HepG2 (cell line): ENCODE data around the gene POC1A. TPM values are rescaled to one million over a fixed set of nuclear protein-coding genes. Genes with fewer than 3 reads are reported as not detected.
A peak's percentile ranks its signal among the peaks of the same experiment; 100 is the strongest.

ENCODE experiments used
- CENPX ChIP-seq: sonication (generic); formaldehyde crosslinking; IDR thresholded peaks from 2 replicates; pipeline ENCODE4 v1.9.0; 2021; ENCODE audit warnings: mild to moderate bottlenecking, missing genetic modification reagents, moderate library complexity
- ERF ChIP-seq: IDR thresholded peaks from 2 replicates; pipeline ENCODE4 v1.6.1; 2018; ENCODE audit warnings: missing biosample characterization, missing genetic modification reagents
- GABPB1 ChIP-seq: IDR thresholded peaks from 2 replicates; pipeline ENCODE4 v1.6.1; 2016; ENCODE audit warnings: mild to moderate bottlenecking, missing genetic modification reagents, moderate library complexity, missing compliant biosample characterization
- HNRNPH1 ChIP-seq: fragments of 200-400 bp; formaldehyde crosslinking; optimal IDR thresholded peaks from 2 replicates; pipeline ENCODE3; 2017; ENCODE audit warnings: mild to moderate bottlenecking, low read depth, low read length
- HNRNPUL1 ChIP-seq: fragments of 200-400 bp; formaldehyde crosslinking; IDR thresholded peaks from 2 replicates; pipeline ENCODE4 v1.6.1; 2017; ENCODE audit warnings: low read depth, mild to moderate bottlenecking, low read length, moderate library complexity
- KLF16 ChIP-seq, 2 experiments: sonication (generic) in 1 of 2; formaldehyde crosslinking in 1 of 2; IDR thresholded peaks; 2 replicates each; pipeline versions ENCODE4 v1.6.1 to v1.8.0; 2016 to 2023; ENCODE audit warnings: missing genetic modification reagents in 2 of 2, missing compliant biosample characterization in 1 of 2
- LCORL ChIP-seq, 2 experiments: fragments of 450-650 bp in 1 of 2; sonication (generic) in 1 of 2; formaldehyde crosslinking in 1 of 2; IDR thresholded peaks; 2 replicates each; pipeline versions ENCODE4 v1.5.0 to v1.6.1; 2017 to 2020; ENCODE audit warnings: antibody characterized with exemption in 1 of 2, missing genetic modification reagents in 1 of 2
- MAFG ChIP-seq: sonication (generic); formaldehyde crosslinking; IDR thresholded peaks from 2 replicates; pipeline ENCODE4 v1.5.1; 2020; ENCODE audit warnings: mild to moderate bottlenecking, missing genetic modification reagents
- MIER2 ChIP-seq: IDR thresholded peaks from 2 replicates; pipeline ENCODE4 v1.6.1; 2016; ENCODE audit warnings: missing biosample characterization, missing genetic modification reagents
- NFYB ChIP-seq: sonication (generic); formaldehyde crosslinking; IDR thresholded peaks from 2 replicates; pipeline ENCODE4 v1.4.0; 2020; ENCODE audit warnings: missing genetic modification reagents
- NPAS2 ChIP-seq: sonication (generic); formaldehyde crosslinking; IDR thresholded peaks from 2 replicates; pipeline ENCODE4 v1.8.0; 2022; ENCODE audit warnings: mild to moderate bottlenecking, missing genetic modification reagents, borderline replicate concordance
- RERE ChIP-seq: IDR thresholded peaks from 2 replicates; pipeline ENCODE4 v1.6.1; 2016; ENCODE audit warnings: low read depth, missing genetic modification reagents, missing compliant biosample characterization
- SAFB2 ChIP-seq: sonication (generic); formaldehyde crosslinking; IDR thresholded peaks from 2 replicates; pipeline ENCODE4 v1.5.1; 2020; ENCODE audit warnings: missing genetic modification reagents, low read depth, mild to moderate bottlenecking, borderline replicate concordance
- YEATS4 ChIP-seq: sonication (generic); formaldehyde crosslinking; IDR thresholded peaks from 2 replicates; pipeline ENCODE4 v1.4.0; 2020; ENCODE audit warnings: missing genetic modification reagents, borderline replicate concordance
- ZIK1 ChIP-seq: sonication (generic); formaldehyde crosslinking; IDR thresholded peaks from 2 replicates; pipeline ENCODE4 v1.5.0; 2020; ENCODE audit warnings: mild to moderate bottlenecking, low read depth, missing genetic modification reagents, borderline replicate concordance
- ZMYM4 ChIP-seq: sonication (generic); formaldehyde crosslinking; IDR thresholded peaks from 2 replicates; pipeline ENCODE4 v1.8.1; 2023; ENCODE audit warnings: mild to moderate bottlenecking, missing genetic modification reagents
- ZNF10 ChIP-seq: sonication (generic); formaldehyde crosslinking; IDR thresholded peaks from 2 replicates; pipeline ENCODE4 v1.4.0; 2020; ENCODE audit warnings: mild to moderate bottlenecking, low read depth, missing genetic modification reagents, borderline replicate concordance
- ZNF335 ChIP-seq: sonication (generic); formaldehyde crosslinking; IDR thresholded peaks from 2 replicates; pipeline ENCODE4 v1.4.0; 2020; ENCODE audit warnings: missing genetic modification reagents
- ZNF460 ChIP-seq: sonication (generic); formaldehyde crosslinking; IDR thresholded peaks from 2 replicates; pipeline ENCODE4 v1.5.1; 2020; ENCODE audit warnings: missing genetic modification reagents, mild to moderate bottlenecking, borderline replicate concordance
- ZNF724P ChIP-seq: sonication (generic); formaldehyde crosslinking; IDR thresholded peaks from 2 replicates; pipeline ENCODE4 v1.8.0; 2022; ENCODE audit warnings: missing genetic modification reagents, borderline replicate concordance
- ZNF761 ChIP-seq: sonication (generic); formaldehyde crosslinking; conservative IDR thresholded peaks from 2 replicates; pipeline ENCODE4 v1.4.0; 2020; ENCODE audit warnings: mild to moderate bottlenecking, missing genetic modification reagents
- ZNF839 ChIP-seq: sonication (generic); formaldehyde crosslinking; IDR thresholded peaks from 2 replicates; pipeline ENCODE4 v1.4.0; 2020; ENCODE audit warnings: missing genetic modification reagents, mild to moderate bottlenecking, borderline replicate concordance
- polyA plus RNA-seq, 8 experiments: library from polyadenylated mRNA; depleted of rRNA in 3 of 8; stranded (reverse) in 7 of 8; unstranded in 1 of 8; fragments of >200 nt; fragmentation: Illumina TruSeq in 4 of 8; extraction: Trizol in 4 of 8; gene quantifications; 2 replicates each; pipeline versions ENCODE4 v1.2.1 to v1.2.3, GENCODE V29; 2011 to 2016; ENCODE audit warnings: low read depth in 4 of 8, missing spikeins in 1 of 8, mixed read lengths in 1 of 8; ENCODE audit not compliant: insufficient read depth in 1 of 8
- total RNA-seq, 5 experiments: library from RNA; depleted of rRNA; stranded (reverse); fragments of >200 nt; fragmentation: Illumina TruSeq; extraction: Trizol; gene quantifications; 2 replicates each; pipeline ENCODE4 v1.2.3, GENCODE V29; 2016; ENCODE audit warnings: low read depth in 1 of 5
- TF ChIP-seq, protein P1 (sequence below): sonication (generic); formaldehyde crosslinking; conservative IDR thresholded peaks from 2 replicates; pipeline ENCODE4 v1.8.0; 2022; ENCODE audit warnings: missing genetic modification reagents

POC1A gene
- total and polyA plus RNA-seq, 2 of the 13 experiments (the other 11 are each of a cell fraction or from before 2014, with no cell fraction given) = 14.6 to 20.0 TPM

DNA sequence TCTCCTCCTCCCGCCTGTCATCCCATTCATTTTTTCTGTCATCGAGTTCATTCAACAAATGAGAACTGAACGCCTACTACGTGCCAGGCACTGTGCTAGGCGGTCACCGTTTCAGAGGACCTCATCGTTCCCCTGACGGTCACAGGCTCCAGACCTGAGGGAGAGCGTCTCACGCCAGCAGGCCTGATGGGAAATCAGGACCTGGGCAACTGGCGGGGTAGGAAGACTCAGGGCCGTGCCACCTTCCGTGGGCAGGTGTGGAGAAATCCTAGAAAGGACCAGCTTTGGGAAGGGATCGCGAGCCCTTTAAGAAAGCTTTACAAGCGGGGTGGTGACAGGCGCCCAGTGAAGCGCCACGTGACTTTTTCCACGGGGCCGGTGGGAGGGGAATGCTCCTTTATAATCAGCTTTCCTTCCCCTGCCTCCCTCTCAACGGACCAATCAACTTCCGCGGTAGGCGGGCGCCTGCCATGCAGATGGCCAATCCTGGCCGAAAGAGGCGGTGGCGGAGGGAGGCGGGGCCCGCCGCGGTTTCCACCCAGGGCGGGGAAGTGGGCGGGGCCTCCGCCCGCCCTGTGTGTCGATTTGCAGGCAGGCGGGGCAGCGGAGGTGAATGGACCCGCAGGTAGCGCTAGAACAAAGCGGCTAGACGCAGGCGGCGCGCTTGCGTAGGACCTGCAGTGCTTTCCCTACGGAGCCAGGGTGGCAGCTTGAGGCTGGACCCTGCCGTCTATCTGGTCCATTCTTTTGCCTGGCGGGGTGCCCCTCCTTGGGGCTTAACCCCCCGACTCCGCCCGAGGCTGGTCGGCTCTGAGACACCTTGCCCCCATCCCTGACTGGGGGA, 97.0 kb downstream of the POC1A start (continued):
- 0 out of 2 replicates have a peak, but pooled peaks have one; percentile 10 for TF ChIP-seq SAFB2 (CRISPR knock-in tag)
- no peak; the same call in 1 of the 2 replicates for TF ChIP-seq ZMYM4 (CRISPR knock-in tag)
- TF ChIP-seq NPAS2 (CRISPR knock-in tag) = no peak
- TF ChIP-seq ZNF761 (CRISPR knock-in tag) = peak; percentile 60; the same call in 1 of the 2 replicates
- TF ChIP-seq ZNF460 (CRISPR knock-in tag) = no peak
- no peak for TF ChIP-seq ZNF335 (CRISPR knock-in tag)
- TF ChIP-seq HNRNPH1 = no peak
- TF ChIP-seq YEATS4 (CRISPR knock-in tag) = peak; percentile 71; the same call in 1 of the 2 replicates
- TF ChIP-seq MIER2 (CRISPR knock-in tag) = no peak
- peak in 1 of 2 experiments; percentile 35; a peak in 1 of 4 replicates for TF ChIP-seq KLF16 (CRISPR knock-in tag; IDR thresholded peaks at IDR 0.05)
- TF ChIP-seq, protein P1, sequence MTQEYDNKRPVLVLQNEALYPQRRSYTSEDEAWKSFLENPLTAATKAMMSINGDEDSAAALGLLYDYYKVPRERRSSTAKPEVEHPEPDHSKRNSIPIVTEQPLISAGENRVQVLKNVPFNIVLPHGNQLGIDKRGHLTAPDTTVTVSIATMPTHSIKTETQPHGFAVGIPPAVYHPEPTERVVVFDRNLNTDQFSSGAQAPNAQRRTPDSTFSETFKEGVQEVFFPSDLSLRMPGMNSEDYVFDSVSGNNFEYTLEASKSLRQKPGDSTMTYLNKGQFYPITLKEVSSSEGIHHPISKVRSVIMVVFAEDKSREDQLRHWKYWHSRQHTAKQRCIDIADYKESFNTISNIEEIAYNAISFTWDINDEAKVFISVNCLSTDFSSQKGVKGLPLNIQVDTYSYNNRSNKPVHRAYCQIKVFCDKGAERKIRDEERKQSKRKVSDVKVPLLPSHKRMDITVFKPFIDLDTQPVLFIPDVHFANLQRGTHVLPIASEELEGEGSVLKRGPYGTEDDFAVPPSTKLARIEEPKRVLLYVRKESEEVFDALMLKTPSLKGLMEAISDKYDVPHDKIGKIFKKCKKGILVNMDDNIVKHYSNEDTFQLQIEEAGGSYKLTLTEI = no peak
- peak; percentile 90 for TF ChIP-seq NFYB (CRISPR knock-in tag)
- no peak for TF ChIP-seq MAFG
- TF ChIP-seq ERF (CRISPR knock-in tag) = no peak
- TF ChIP-seq ZIK1 (CRISPR knock-in tag) = no peak
- TF ChIP-seq HNRNPUL1 = no peak
- no peak for TF ChIP-seq LCORL (IDR thresholded peaks at IDR 0.05)
- TF ChIP-seq LCORL (CRISPR knock-in tag; IDR thresholded peaks at IDR 0.05) = no peak
- TF ChIP-seq ZNF839 (CRISPR knock-in tag) = 0 out of 2 replicates have a peak, but pooled peaks have one; percentile 6
- no peak for TF ChIP-seq CENPX (CRISPR knock-in tag)
- no peak for TF ChIP-seq ZNF724P (CRISPR knock-in tag)
- no peak for TF ChIP-seq ZNF10 (CRISPR knock-in tag)
- peak; percentile 75 for TF ChIP-seq GABPB1 (CRISPR knock-in tag)
- no peak for TF ChIP-seq RERE (CRISPR knock-in tag)
